Stimulated activated naive CD8-positive, alpha-beta T cell treated with anti-CD3 and anti-CD28 coated beads, Interleukin-15, amount 100 ng/mL, for 72 hours (primary cell): Measurements from ENCODE around the gene DYSF.

Experiments
- ATAC-seq: fragments of 150-1000 bp; cut with Tn5 transposase; 2 replicates; pipeline ENCODE4 v1.10.0; 2021; ENCODE audit warnings: mild to moderate bottlenecking, moderate library complexity
- DNase-seq, 2 donors: peaks; one replicate each; pipeline ENCODE4 v3.0.0; 2021 to 2022
- H3K27ac Mint-ChIP-seq, 2 donors: one replicate each; pipeline ENCODE4 v1.8.0; 2022; ENCODE audit warnings: mild to moderate bottlenecking in 2 of 2, mixed read lengths in 2 of 2, moderate library complexity in 2 of 2
- H3K27me3 Mint-ChIP-seq: one replicate; pipeline ENCODE4 v1.8.0; 2022; ENCODE audit warnings: mixed read lengths
- H3K4me1 Mint-ChIP-seq: one replicate; pipeline ENCODE4 v1.8.0; 2022; ENCODE audit warnings: mild to moderate bottlenecking, mixed read lengths
- H3K4me3 Mint-ChIP-seq, 2 donors: one replicate each; pipeline ENCODE4 v1.8.0; 2022; ENCODE audit warnings: mild to moderate bottlenecking in 2 of 2, mixed read lengths in 2 of 2, moderate library complexity in 1 of 2
- H3K9me3 Mint-ChIP-seq, 2 donors: one replicate each; pipeline ENCODE4 v1.8.0; 2022; ENCODE audit warnings: mixed read lengths in 2 of 2

DYSF gene

GRCh38 chr2:71718686-71719085 lies 265.3 kb downstream of the DYSF start:
- Mint-ChIP-seq H3K27me3 (peaks cover 14% of the 10 kb centered on the region), H3K9me3 (no peaks in the 10 kb centered on the region), H3K27ac (no peak overlapping the region), H3K4me3 (no peak overlapping the region), H3K4me1 (no peaks in the 10 kb centered on the region)
- no peak for ATAC-seq
- no peak for DNase-seq

DNA sequence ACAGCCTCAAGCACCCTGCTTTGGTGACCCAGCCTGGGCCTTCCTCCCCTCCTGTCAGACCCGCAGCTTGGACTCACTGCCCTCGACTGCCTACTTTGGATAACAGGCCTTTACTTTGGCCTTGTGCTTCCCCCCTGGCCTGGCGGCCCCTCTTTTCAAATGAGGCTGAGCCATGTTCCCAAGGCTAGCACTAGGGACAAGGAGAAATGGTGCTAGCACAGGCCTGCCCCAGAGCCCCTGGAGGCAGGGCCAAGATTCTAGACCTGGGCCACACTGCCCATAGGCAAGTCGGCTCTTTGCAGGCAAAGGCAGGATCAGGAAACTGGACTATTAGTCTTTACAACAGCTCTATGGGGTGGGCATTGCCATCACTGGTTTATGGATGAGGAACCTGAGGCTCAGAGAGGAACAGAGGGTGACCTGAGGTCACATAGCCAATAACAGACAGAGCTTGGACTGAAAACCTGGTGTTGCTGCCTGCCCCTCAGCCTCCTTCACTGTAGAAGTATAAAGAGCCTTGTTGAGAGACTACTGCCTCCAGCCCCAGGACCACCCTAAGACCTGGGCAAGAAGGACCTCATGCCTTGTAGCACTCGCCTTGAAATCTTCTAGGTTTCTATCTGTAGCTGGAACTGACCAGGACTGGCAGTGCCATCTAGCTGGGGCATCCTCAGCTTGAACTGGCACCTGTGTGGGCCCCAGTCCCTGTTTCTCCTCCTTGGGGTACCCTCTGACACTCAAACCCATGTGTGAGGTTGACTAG lies 266.3 kb downstream of the DYSF start:
- H3K4me3 Mint-ChIP-seq, result no peak overlapping the region
- H3K9me3 Mint-ChIP-seq, result no peaks in the 10 kb centered on the region
- H3K4me1 Mint-ChIP-seq, result no peaks in the 10 kb centered on the region
- no peak overlapping the region for H3K27ac Mint-ChIP-seq
- DNase-seq, result no peak
- ATAC-seq, result no peak
- H3K27me3 Mint-ChIP-seq, result peaks cover 14% of the 10 kb centered on the region

DNA sequence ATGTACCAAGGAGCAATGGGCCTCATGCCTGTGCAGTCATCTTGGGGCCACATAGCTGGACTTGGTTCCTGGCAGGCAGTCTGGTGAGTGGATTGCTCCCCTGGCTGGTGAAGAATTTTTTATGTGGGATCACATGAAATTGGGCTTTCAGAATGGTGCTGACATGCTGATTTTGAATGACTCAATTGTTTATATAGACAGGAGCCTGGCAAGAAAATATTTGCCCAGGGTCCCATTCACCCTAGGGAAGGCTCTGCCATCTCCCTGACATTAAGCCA lies 266.9 kb downstream of the DYSF start:
- ATAC-seq (no peak), DNase-seq (no peak)
- Mint-ChIP-seq H3K27ac (no peak overlapping the region), H3K9me3 (no peaks in the 10 kb centered on the region), H3K27me3 (peaks cover 14% of the 10 kb centered on the region), H3K4me1 (no peaks in the 10 kb centered on the region), H3K4me3 (no peak overlapping the region)

DNA sequence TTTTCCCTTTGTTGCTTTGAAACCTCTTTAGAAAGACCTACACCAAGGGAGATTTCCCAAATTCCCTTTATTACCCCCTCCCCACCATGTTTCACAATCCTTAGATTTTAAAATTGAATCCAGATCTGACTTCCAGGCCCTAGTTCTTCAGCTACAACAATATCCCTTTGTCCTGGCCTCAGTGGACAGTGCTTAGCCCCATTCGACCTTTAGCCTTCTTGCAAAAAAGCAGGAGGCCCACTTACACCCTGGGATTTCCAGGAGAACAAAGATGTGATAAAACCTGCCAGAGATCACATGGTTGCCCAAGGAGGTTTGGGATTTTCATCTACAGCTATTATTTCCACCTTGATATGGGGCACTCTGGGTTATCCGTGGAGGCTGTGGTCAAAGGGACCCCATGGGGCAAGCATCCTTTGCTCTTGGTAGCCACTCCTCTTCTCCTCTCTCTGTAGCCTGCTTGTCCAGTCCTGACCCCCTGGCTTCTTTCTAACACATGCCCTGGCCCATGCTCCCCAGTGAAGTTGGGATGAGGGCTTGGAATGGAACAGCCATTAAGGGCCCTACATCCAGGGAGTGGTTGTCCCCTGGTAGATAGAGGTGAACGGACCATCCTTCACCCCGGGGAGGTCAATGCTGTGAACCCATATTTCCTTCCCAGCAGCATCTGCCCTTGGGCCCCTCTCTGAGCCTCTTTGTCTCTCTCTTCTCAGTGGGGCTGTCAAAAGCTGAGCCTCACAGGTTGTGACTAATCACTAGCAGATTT lies 267.4 kb downstream of the DYSF start:
- Mint-ChIP-seq H3K27me3 (peaks cover 14% of the 10 kb centered on the region), H3K9me3 (no peaks in the 10 kb centered on the region), H3K4me1 (no peaks in the 10 kb centered on the region), H3K27ac (no peak overlapping the region), H3K4me3 (no peak overlapping the region)
- DNase-seq (no peak), ATAC-seq (no peak)

- no peak overlapping the region for H3K4me3 Mint-ChIP-seq
- no peak overlapping the region for H3K27ac Mint-ChIP-seq
- ATAC-seq, result no peak
- DNase-seq, result no peak
- no peaks in the 10 kb centered on the region for H3K9me3 Mint-ChIP-seq
- H3K4me1 Mint-ChIP-seq, result no peaks in the 10 kb centered on the region
- peaks cover 14% of the 10 kb centered on the region for H3K27me3 Mint-ChIP-seq
These were observed 268.0 kb downstream of the DYSF start for GRCh38 chr2:71721362-71721665.

DNA sequence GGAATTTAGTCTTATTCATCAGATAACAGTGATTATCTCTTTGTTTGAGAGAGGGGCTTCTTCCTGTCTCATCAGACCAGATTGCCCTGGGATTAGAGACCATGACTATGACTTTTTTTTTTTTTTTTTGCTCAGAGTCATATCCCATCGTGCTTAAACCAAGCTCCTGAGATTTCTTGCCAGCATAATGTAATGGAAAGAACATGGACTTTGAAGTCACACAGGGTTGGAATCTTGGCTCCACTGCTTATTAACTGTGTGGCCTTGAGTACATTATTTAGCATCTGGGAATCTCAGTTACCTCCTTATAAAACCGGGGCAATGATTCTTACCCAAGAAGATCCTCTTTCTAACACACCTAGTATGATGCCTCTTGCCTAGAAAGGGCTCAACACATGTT lies 268.3 kb downstream of the DYSF start:
- H3K4me3 Mint-ChIP-seq, result no peak overlapping the region
- peaks cover 14% of the 10 kb centered on the region for H3K27me3 Mint-ChIP-seq
- ATAC-seq, result no peak
- no peak for DNase-seq
- no peak overlapping the region for H3K27ac Mint-ChIP-seq
- no peaks in the 10 kb centered on the region for H3K4me1 Mint-ChIP-seq
- no peaks in the 10 kb centered on the region for H3K9me3 Mint-ChIP-seq

DNA sequence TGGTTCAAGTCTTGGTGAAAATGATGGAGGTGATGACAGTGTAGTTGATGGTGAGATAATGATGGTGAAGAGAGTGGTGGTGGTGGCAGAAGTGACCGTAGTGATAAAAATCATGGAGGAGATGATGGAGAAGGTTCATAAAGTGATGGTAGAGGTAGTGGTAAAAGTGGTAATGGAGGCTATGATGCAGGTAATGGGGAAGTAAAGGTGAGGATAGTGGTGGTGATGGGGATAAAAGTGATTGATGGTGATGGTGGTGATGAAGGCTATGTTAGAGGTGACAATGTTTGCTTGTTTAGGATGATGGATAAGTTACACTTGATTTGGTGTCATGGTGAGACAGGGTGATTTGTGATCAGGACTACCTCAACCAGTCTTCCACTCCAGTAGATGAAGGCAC lies 268.9 kb downstream of the DYSF start:
- peaks cover 14% of the 10 kb centered on the region for H3K27me3 Mint-ChIP-seq

DNA sequence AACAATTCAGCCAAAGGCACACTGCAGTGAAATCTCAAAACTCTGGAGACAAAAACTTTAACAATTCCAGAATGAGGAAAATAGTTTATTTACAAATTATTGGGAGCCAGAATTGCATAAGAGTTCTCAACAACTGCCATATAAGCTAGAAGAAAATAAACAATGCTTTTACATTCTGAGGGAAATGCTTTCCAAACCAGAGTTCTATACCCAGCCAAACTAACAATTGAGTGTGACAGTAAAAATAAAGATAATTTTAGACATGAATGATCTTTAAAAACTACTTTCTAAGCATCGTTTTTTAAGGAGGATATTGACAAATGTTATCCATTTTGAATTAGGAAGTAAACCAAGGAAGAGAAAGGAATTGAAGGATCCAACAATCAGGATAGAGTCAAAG lies 271.4 kb downstream of the DYSF start:
- Mint-ChIP-seq H3K27me3 (peaks cover 9% of the 10 kb centered on the region), H3K9me3 (peaks cover 0 to 4% of the 10 kb centered on the region in 2 donors), H3K4me3 (no peak overlapping the region), H3K27ac (no peak overlapping the region), H3K4me1 (no peaks in the 10 kb centered on the region)
- ATAC-seq, result no peak
- no peak for DNase-seq

More for the DNA sequence above, 268.9 kb downstream of the DYSF start:
- Mint-ChIP-seq H3K9me3 (no peaks in the 10 kb centered on the region), H3K27ac (no peak overlapping the region), H3K4me3 (no peak overlapping the region), H3K4me1 (no peaks in the 10 kb centered on the region)
- DNase-seq (no peak), ATAC-seq (no peak)

DNA sequence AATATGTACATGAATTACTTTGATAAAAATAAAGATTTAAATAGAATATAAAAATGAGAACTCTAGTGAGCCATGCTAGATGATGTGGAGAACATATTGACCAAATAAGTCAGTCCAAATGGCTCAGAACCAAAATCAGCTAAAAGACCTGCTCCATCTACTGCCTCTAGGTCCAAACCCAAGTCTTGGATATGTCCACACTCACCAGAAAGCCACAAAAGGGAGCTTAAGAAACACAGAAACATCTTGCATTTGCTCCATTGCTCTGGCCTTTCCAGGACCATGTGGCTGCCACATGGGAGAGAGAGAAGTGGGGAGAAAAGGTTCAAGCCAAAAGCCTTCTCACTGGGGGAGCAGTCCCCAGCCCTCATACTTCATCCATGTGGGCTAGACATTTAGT lies 272.5 kb downstream of the DYSF start:
- Mint-ChIP-seq H3K27me3 (peaks cover 6% of the 10 kb centered on the region), H3K4me1 (no peaks in the 10 kb centered on the region), H3K9me3 (peaks cover 0 to 4% of the 10 kb centered on the region in 2 donors), H3K4me3 (no peak overlapping the region), H3K27ac (no peak overlapping the region)
- ATAC-seq (no peak), DNase-seq (no peak)

GRCh38 chr2:71727562-71727961 lies 274.2 kb downstream of the DYSF start:
- no peak for ATAC-seq
- DNase-seq, result no peak

DNA sequence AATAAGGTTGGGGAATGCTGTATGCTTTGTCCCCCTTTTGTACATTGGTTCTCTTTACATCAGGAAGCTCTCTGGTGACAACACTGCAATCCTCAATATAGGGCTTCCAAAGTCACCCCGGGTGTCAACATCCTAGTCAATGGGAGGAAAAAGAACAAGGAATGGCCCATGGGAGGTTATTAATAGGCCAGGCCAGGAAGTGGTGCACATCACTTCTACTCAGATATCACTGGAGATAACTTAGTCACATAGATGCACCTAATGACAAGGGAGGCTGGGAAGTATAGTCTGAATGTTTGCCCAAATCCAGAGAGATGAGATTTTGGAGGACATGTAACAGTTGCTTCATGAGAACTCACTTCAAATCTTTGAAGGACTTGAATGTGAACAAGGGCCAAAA lies 274.7 kb downstream of the DYSF start:
- Mint-ChIP-seq H3K27me3 (peaks cover 16% of the 10 kb centered on the region), H3K27ac (no peak overlapping the region), H3K4me3 (no peak overlapping the region), H3K9me3 (peaks cover 4 to 8% of the 10 kb centered on the region in 2 donors), H3K4me1 (no peaks in the 10 kb centered on the region)
- no peak for ATAC-seq
- DNase-seq, result no peak

More at GRCh38 chr2:71727562-71727961, 274.2 kb downstream of the DYSF start:
- H3K4me3 Mint-ChIP-seq, result no peak overlapping the region
- peaks cover 0 to 4% of the 10 kb centered on the region in 2 donors for H3K9me3 Mint-ChIP-seq
- no peak overlapping the region for H3K27ac Mint-ChIP-seq
- peaks cover 11% of the 10 kb centered on the region for H3K27me3 Mint-ChIP-seq
- no peaks in the 10 kb centered on the region for H3K4me1 Mint-ChIP-seq

GRCh38 chr2:71730785-71731383 lies 277.5 kb downstream of the DYSF start:
- Mint-ChIP-seq H3K27ac (no peak overlapping the region), H3K27me3 (peaks cover 20% of the 10 kb centered on the region), H3K9me3 (peaks cover 8 to 12% of the 10 kb centered on the region in 2 donors), H3K4me1 (no peaks in the 10 kb centered on the region), H3K4me3 (no peak overlapping the region)
- ATAC-seq (no peak), DNase-seq (no peak)

- Mint-ChIP-seq H3K27ac (no peak overlapping the region), H3K9me3 (peaks cover 9 to 15% of the 10 kb centered on the region in 2 donors), H3K27me3 (peaks cover 20% of the 10 kb centered on the region), H3K4me1 (no peaks in the 10 kb centered on the region), H3K4me3 (no peak overlapping the region)
- DNase-seq (no peak), ATAC-seq (no peak)
These were observed 281.3 kb downstream of the DYSF start for GRCh38 chr2:71734620-71735019.

DNA sequence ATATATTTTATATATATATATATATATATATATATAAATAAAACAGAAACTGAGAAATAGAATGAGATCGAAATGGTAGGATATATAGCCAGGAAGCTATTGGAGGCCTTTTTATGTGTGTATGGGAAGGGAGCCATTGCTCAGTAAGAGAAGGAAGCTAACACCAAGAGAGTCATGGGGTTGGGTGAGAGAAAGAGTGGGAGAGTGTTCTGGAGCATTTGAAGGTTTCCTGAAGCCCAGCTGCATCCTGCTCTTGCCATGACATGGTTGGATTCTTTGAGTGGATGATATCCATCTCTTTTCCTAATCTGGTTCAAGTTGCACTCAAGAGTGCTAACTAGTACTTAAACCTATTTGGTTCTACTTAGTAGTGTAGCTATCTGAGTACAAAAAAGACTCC lies 282.3 kb downstream of the DYSF start:
- H3K27me3 Mint-ChIP-seq, result peaks cover 20% of the 10 kb centered on the region
- ATAC-seq, result no peak
- no peaks in the 10 kb centered on the region for H3K4me1 Mint-ChIP-seq
- no peak overlapping the region for H3K4me3 Mint-ChIP-seq
- no peak overlapping the region for H3K27ac Mint-ChIP-seq
- DNase-seq, result no peak
- H3K9me3 Mint-ChIP-seq, result peaks cover 9 to 17% of the 10 kb centered on the region in 2 donors
